Choroid plexus epithelial cell (primary cell): ENCODE results near the gene TJP1.
A peak's percentile ranks its signal among the peaks of the same experiment; 100 is the strongest.
"Not testable (repeated sequence)": the region's sequence is repeated elsewhere in the genome, so short reads cannot be mapped to it uniquely, and the experiment has no call there.

Experiments
- DNase-seq: peaks from one replicate; pipeline ENCODE4 v3.0.0-alpha.2; 2010; ENCODE audit warnings: low read depth
- H3K4me3 ChIP-seq: 2 replicates; pipeline ENCODE4 v1.5.1; 2011; ENCODE audit warnings: low read depth, mild to moderate bottlenecking, control low read depth, low read length, moderate library complexity
- TF ChIP-seq, protein P1 (sequence below): conservative IDR thresholded peaks from 2 replicates; pipeline ENCODE4 v1.5.1; 2011; ENCODE audit warnings: low read depth, mild to moderate bottlenecking, control low read depth, inconsistent platforms, low read length, moderate library complexity

Gene TJP1

DNA sequence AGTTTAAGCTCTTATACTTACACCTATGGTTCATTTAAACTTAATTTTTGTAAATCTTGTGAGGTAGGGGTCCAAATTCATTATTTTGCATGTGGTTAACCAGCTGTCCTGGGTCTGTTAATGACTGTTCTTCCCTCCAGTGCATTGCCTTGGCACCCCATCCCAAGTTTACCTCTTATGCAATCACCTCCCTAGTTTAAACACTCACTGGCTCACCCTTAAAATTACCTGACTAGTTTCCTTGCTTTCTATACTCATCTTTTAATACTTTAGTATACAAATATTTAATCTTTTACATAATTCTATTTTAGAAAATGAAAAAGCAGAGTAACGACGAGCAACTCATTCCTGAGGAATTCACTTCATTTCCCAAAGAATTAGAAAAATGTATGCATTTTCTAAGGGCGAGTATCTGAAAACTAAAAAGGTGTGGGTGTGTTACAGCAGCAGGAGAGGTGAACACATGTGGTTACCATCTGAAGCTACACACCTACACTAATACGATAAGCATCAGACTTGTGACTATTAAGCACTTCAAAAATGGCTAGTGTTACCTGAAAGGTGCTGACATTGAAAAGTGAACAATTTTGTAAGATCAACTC, 33.7 kb downstream of the TJP1 start:
- peak; percentile 25 for DNase-seq
- TF ChIP-seq, protein P1, sequence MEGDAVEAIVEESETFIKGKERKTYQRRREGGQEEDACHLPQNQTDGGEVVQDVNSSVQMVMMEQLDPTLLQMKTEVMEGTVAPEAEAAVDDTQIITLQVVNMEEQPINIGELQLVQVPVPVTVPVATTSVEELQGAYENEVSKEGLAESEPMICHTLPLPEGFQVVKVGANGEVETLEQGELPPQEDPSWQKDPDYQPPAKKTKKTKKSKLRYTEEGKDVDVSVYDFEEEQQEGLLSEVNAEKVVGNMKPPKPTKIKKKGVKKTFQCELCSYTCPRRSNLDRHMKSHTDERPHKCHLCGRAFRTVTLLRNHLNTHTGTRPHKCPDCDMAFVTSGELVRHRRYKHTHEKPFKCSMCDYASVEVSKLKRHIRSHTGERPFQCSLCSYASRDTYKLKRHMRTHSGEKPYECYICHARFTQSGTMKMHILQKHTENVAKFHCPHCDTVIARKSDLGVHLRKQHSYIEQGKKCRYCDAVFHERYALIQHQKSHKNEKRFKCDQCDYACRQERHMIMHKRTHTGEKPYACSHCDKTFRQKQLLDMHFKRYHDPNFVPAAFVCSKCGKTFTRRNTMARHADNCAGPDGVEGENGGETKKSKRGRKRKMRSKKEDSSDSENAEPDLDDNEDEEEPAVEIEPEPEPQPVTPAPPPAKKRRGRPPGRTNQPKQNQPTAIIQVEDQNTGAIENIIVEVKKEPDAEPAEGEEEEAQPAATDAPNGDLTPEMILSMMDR = no peak
- H3K4me3 ChIP-seq = no peak overlapping the region

DNA sequence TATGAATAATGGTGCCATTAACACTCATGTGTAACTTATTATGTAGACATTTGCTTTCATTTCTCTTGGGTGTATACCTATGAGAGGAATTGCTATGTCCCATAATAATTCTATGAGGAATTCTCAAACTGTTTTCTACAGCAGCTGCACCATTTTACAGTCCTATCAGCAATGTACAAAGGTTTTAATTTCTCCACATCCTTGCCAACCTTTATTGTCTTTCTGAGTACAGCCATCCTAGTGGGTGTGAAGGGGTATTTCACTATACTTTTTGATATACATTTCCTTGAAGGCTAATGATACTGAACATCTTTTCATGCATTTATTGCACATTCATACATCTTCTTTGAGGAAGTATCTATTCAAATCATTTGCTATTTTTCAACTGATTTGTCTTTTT, 34.5 kb downstream of the TJP1 start:
- TF ChIP-seq, protein P1 = no peak
- H3K4me3 ChIP-seq = no peak overlapping the region
- DNase-seq = no peak

DNA sequence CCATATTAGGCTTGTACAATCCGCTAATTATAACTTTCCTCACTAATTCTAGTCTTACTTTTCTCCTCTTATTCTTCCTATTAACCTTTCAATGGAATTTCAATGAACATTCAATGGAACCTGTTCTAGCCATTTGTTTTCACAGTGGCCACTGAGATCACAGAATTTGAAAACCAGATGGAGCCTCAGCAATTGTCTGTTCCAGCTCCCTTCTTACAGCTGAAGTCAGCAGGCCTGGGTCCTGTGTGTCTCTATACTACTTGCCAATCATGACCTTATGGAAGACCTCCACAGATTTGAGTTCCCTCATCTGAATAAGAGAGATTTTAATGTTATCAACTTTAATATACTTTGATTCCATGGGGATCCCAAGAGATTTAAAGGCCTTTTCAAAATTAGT, 36.6 kb downstream of the TJP1 start:
- TF ChIP-seq, protein P1 = no peak
- no peak overlapping the region for H3K4me3 ChIP-seq
- DNase-seq = no peak

DNA sequence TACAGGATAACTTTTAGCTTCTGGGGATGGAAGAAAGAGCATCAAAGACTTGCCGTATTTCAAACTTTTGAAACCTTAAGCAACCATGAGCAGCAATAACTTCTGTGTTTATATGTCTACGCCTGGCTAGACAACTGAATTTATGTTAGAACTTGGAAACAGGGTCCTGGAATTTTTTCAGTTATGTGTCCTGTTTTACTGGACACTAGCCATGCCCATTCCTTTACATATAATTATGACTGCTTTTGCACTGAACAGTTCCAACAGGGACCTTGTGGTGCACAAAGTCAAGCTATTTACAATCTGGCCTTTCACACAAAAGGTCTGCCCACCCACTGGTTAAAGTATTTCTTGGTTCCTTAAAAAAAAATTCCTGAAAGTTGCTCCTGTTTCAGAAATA, 37.1 kb downstream of the TJP1 start:
- H3K4me3 ChIP-seq = no peak overlapping the region
- peak; percentile 16 for DNase-seq
- TF ChIP-seq, protein P1 = no peak

DNA sequence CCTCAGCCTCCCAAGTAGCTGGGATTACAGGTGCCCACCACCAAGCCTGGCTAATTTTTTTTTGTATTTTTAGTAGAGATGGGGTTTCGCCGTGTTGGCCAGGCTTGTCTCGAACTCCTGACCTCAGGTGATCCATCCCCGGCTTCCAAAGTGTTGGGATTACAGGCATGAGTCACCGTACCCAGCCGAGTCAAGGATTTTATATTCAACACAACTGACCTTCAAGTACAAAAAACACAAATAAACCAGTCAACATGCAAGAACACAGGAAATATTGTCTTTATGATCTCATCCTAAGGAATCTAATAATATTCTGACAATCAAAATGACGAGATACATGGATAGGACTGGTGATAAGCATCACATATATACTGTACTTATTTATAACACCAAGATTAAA, 37.9 kb downstream of the TJP1 start:
- no peak overlapping the region for H3K4me3 ChIP-seq
- TF ChIP-seq, protein P1 = no peak
- peak; percentile 32 for DNase-seq

DNA sequence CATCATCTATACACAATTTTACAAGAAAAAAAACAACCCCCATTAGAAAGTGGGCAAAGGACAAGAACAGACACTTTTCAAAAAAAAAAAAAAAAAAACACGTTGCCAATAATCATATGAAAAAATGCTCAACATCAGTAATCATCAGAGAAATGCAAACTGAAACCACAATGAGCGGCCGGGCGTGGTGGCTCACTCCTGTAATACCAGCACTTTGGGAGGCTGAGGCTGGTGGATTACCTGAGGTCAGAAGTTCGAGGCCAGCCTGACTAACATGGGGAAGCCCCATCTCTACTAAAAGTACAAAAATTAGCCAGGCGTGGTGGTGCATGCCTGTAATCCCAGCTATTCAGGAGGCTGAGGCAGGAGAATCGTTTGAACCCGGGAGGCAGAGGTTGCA, 39.5 kb downstream of the TJP1 start:
- H3K4me3 ChIP-seq = not testable (repeated sequence)
- DNase-seq = peak; percentile 19

DNA sequence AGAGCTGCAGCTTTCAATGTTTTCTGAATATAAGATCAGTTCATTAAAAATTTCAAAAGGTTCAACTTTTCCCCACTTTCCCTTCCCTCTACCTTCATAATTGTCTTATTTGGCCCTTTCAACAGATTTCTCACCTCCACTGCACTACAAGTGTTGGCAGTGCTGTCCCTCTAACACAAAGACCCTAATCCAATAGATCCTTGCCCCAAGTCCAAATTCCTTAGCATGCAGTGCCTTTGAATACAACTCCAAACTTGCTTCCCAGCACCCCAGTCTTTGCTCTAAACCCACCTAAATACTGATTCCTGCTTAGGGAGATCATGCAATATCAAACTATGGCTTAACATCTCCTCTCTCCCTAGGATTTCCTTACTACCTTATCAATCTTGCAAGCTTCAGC, 43.9 kb downstream of the TJP1 start:
- TF ChIP-seq, protein P1 = no peak
- no peak for DNase-seq
- H3K4me3 ChIP-seq = no peak overlapping the region
